Iris pigment epithelial cell (primary cell): ENCODE results near the gene SLC2A4RG.
"Not testable (repeated sequence)": the region's sequence is repeated elsewhere in the genome, so short reads cannot be mapped to it uniquely, and the experiment has no call there.

Experiments used
- DNase-seq: peaks from one replicate; pipeline ENCODE4 v3.0.0-alpha.2; 2011; ENCODE audit warnings: low read depth

The SLC2A4RG gene

DNA sequence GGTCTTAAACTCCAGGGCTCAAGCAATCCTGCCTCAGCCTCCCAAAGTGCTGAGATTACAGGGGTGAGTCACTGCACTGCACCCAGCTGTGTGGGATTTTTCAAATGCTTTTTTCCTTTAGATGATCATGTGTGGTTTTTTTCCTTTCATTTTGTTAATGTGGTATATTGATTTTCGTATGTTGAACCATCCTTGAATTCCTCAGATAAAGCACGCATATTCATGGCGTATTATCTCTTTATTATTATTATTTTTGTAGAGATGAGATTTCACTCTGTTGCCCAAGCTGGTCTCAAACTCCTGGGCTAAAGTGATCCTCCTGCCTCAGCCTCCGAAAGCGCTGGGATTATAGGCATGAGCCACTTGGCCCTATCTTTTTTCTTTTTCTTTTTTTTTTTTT lies 24.7 kb upstream of the SLC2A4RG start:
- DNase-seq: no peak

GRCh38 chr20:63718996-63719395 lies 20.6 kb upstream of the SLC2A4RG start:
- DNase-seq: no peak

DNA sequence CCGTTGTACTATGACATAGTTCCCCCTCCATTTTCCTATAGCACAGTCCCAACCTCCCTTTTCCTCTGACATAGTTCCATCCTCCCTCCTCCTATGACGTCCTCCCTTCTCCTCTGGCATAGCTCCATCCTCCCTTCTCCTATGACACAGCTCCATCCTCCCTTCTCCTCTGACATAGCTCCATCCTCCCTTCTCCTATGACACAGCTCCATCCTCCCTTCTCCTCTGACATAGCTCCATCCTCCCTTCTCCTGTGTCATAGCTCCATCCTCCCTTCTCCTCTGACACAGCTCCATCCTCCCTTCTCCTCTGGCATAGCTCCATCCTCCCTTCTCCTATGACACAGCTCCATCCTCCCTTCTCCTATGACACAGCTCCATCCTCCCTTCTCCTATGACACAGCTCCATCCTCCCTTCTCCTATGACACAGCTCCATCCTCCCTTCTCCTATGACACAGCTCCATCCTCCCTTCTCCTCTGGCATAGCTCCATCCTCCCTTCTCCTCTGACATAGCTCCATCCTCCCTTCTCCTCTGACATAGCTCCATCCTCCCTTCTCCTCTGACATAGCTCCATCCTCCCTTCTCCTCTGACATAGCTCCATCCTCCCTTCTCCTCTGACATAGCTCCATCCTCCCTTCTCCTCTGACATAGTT lies 16.5 kb upstream of the SLC2A4RG start:
- not testable (repeated sequence) for DNase-seq

- not testable (repeated sequence) for DNase-seq
Measured at GRCh38 chr20:63730189-63730733, 9.3 kb upstream of the SLC2A4RG start.

GRCh38 chr20:63731410-63731809 lies 8.2 kb upstream of the SLC2A4RG start:
- no peak for DNase-seq

- DNase-seq: no peak
Measured at GRCh38 chr20:63732118-63733095, 7.2 kb upstream of the SLC2A4RG start.

- DNase-seq: no peak
Measured at GRCh38 chr20:63733117-63733516, 6.5 kb upstream of the SLC2A4RG start.

DNA sequence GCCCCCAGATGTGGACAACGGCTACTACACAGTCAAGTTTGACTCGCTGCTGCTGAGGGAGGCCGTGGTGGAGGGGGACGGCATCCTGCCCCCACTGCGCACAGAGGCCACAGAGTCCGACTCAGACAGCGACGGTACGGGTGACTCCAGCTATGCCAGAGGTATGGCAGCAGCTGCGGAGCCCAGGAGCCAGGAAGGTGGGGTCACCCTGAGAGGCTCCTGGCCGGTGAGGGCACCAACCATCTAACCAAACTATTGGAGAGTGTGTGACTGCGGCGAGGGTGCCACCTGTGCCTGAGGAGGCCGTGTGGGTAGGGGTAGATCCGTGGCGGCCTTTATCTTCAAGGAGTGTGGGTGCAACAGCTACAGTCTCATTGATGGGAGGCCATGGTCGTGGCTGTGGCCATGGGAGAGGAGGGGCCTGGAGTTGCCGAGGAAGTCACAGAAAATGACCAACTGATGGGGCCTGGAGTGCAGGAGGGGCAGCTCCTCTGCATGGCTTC lies 5.9 kb upstream of the SLC2A4RG start:
- no peak for DNase-seq

- DNase-seq: no peak
Measured at GRCh38 chr20:63734111-63734945, 5.2 kb upstream of the SLC2A4RG start.

DNA sequence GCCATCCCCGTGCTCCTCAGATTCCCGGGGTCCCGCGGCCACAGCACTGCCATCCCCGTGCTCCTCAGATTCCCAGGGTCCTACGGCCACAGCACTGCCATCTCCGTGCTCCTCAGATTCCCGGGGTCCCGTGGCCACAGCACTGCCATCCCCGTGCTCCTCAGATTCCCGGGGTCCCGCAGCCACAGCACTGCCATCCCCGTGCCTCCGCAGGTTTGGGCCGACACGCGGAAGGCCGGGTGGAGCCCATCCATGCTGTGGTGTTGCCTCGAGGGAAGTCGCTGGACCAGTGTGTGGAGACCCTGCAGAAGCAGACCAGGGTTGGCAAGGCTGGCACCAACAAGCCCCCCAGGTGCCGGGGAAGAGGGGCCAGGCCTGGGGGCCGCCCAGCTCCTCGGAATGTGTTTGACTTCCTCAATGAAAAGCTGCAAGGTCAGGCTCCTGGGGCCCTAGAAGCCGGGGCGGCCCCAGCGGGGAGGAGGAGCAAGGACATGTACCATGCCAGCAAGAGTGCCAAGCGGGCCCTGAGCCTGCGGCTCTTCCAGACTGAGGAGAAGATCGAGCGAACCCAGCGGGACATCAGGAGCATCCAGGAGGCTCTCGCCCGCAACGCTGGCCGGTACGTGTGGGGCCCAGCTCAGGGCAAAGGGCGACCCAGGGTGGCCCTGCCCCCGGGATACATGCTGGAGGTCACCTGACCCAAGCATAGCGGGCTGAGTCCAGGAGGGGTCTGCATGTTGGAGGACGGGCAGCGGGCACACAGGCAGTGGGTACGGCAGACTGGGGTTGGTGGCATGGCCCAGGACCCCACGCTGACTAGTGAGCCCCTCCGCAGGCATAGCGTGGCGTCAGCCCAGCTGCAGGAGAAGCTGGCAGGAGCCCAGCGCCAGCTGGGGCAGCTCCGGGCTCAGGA lies 4.4 kb upstream of the SLC2A4RG start:
- no peak for DNase-seq

GRCh38 chr20:63735859-63736718 lies 3.5 kb upstream of the SLC2A4RG start, which contains the start of gene LIME1:
Gene LIME1, plus strand, starts transcription at chr20:63736664. Its CDS starts 886 bp downstream, at chr20:63737550.
- DNase-seq: no peak

GRCh38 chr20:63736893-63737694 lies 2.5 kb upstream of the SLC2A4RG start:
- DNase-seq: no peak

DNA sequence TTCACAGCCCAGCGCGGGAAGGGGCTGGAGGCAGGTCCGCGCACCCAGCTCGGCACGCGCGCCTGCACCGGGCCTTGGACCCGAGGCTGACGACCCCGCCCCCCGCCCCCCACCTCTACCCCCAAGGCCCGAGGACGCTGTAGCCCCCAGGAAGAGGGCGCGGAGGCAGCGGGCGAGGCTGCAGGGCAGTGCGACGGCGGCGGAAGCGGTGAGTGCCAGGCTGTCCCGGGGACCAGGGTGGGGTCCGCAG lies 2.0 kb upstream of the SLC2A4RG start:
- DNase-seq: no peak

GRCh38 chr20:63737945-63738686 lies 1.5 kb upstream of the SLC2A4RG start:
- DNase-seq: no peak

GRCh38 chr20:63738687-63739129 lies 868 bp upstream of the SLC2A4RG start:
- DNase-seq: peak; percentile 33

- DNase-seq: peak; percentile 22
Measured at GRCh38 chr20:63740070-63740626, 572 bp downstream of the SLC2A4RG start.

DNA sequence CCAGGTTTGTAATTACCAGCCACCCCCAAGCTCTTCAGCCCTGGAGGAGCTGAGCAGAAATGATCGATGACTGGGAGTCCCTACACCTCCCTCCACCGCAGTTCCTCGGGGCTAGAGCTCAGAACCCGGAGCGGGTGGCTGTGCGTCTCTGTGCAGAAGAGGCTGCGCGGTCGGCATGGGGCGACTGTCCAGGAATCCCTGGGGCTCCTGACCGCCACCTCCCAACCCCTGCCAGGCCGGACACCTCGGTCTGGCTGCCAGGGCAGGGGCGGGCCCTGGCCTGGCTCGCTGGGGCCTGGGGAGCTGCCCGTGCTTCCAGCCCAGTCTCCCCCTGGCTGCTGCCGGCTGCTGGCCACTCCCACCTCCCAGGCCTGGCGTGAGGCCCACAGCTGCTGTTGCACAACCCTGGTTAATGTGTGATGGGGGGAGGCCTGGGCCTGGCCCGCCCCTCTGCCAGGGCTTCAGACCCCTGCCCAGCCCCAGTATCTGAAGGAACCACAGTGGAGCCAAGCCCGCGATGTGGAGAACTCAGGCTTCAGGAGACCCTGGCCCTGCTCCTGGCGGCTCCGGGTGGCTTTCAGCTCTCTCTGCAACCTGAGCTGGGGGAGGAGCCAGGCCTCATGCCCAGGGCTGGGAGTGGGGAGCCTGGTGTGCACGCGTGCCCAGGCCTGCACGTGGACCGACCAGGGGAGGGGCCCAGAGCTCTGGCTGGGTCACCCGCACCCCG lies 1.2 kb downstream of the SLC2A4RG start:
- peak; percentile 90 for DNase-seq
